GM12865 (cell line): ENCODE data around the gene ELFN2.

Experiments
- DNase-seq: peaks from one replicate; pipeline ENCODE4 v3.0.0; 2010; ENCODE audit warnings: low read depth
- H3K4me3 ChIP-seq: 2 replicates; pipeline ENCODE4 v1.5.1; 2011; ENCODE audit warnings: mild to moderate bottlenecking, low read depth, low read length, control low read depth
- TF ChIP-seq, protein P1 (sequence below): IDR thresholded peaks from 2 replicates; pipeline ENCODE4 v1.5.1; 2011; ENCODE audit warnings: low read length, control low read depth, low read depth, inconsistent platforms; ENCODE audit not compliant: insufficient read depth; ENCODE audit errors: missing control alignments

ELFN2 gene

DNA sequence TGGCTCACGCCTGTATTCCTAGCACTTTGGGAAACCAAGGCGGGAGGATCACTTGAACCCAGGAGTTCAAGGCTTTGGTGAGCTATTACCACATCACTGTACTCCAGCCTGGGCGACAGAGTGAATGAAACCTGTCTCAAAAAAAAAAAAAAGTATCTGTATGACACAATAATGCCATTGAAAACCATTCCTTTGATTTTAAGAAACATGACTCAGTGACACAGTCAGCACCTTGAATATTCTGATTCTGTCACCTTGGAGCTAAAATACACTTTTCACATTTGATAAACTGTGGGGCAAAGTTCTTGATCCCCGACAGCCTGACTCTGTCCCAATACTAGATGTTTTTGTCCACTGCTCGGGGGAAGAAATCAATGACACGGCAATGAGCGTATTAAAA, 16.7 kb upstream of the ELFN2 start:
- TF ChIP-seq, protein P1, sequence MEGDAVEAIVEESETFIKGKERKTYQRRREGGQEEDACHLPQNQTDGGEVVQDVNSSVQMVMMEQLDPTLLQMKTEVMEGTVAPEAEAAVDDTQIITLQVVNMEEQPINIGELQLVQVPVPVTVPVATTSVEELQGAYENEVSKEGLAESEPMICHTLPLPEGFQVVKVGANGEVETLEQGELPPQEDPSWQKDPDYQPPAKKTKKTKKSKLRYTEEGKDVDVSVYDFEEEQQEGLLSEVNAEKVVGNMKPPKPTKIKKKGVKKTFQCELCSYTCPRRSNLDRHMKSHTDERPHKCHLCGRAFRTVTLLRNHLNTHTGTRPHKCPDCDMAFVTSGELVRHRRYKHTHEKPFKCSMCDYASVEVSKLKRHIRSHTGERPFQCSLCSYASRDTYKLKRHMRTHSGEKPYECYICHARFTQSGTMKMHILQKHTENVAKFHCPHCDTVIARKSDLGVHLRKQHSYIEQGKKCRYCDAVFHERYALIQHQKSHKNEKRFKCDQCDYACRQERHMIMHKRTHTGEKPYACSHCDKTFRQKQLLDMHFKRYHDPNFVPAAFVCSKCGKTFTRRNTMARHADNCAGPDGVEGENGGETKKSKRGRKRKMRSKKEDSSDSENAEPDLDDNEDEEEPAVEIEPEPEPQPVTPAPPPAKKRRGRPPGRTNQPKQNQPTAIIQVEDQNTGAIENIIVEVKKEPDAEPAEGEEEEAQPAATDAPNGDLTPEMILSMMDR: no peak
- H3K4me3 ChIP-seq: no peak overlapping the region
- no peak for DNase-seq

DNA sequence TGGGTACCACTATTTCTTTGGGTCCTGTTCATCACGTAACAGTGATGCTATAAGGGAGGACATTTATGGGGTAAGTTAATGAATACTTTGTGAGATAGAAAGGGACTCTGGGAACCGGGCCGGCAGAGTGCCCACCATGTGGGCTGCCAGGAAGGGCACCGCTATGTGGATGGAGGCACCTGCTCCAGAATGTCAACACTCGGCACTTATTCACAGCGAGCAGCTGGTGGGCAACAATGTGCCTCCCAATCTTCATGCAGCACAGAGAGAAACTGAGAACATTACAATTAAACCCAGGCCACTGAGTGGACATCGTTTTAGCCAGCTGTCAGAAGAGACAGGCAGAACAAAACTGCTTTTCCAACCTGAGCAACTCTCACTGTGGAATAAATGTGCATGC, 15.8 kb upstream of the ELFN2 start:
- no peak overlapping the region for H3K4me3 ChIP-seq
- TF ChIP-seq, protein P1: no peak
- DNase-seq: no peak

DNA sequence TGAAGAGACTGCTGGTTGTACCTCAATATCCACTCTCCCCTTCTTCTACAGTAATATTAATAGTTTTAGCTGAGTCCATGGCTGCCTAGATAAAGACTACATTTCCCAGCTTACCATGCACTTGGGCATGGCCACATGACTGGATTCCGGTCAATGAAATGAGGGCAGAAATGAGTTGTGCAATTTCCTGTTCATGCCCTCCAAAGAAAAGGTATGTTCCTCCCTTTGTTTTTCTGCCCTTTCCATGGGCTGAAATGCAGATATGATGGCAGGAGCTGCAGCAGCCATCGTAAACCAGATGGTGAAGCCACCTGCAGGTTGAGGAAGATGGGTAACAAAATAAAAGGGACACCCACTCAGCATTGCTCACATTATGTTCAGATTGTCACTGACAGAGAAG, 15.3 kb upstream of the ELFN2 start:
- no peak overlapping the region for H3K4me3 ChIP-seq
- TF ChIP-seq, protein P1: no peak
- peak; percentile 18 for DNase-seq

DNA sequence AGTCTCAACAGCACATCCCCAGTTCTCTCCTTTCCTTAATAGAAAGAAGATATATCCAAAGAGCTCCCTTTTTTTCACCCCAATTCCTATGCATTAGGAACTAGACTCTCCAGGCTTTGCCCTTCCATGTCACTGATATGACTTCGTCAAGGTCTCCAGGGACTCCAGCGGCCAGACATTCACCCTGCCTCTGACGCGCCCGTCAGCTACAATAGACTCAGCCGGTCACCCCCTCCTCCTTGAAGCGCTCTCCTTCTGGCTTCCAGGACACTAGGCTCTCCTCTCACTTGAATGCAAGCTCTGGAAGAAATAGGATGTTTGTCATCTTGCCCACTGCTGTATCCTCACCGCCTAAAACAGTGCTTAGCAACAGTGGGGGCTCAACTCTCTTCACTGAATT, 14.9 kb upstream of the ELFN2 start:
- no peak overlapping the region for H3K4me3 ChIP-seq
- TF ChIP-seq, protein P1: no peak
- no peak for DNase-seq

DNA sequence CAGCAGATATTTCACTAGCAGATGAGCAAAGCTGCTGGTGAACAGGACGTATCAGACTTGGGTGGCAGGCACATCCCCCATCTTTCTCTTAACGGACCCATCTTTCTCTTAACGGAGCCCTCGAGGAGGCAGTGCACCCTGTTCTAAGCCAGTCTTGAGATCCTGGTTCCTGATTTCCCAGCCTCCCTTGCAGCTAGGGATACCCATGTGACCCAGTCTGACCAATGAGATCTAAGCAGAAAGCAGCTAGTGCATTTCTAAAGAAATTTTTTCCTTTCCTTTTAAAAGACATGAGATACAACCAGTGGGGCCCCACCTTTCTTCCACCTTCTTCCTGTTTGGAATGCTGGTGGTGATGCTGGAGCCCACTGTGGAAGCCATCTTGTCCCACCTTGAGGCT, 13.6 kb upstream of the ELFN2 start:
- TF ChIP-seq, protein P1: no peak
- H3K4me3 ChIP-seq: no peak overlapping the region
- no peak for DNase-seq

DNA sequence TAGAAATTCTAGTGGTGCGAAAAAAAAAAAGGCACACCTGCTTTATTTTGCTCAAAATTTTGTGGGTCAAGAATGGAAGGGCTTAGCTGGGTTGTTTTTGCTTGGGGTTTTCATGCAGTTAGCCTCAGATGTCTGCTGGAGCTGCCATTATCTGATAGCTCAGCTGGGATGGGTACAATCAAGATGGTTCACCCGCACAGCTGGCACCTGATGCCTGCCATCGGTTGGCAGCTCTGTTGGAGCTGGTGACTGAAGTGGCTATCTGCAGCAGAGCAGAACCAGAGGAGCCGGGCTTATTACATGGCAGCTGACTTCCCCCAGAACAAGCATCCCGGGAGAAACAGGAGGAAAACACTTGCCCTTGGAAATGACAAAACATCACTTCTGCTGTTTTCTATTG, 12.1 kb upstream of the ELFN2 start:
- no peak for DNase-seq
- TF ChIP-seq, protein P1: no peak
- H3K4me3 ChIP-seq: no peak overlapping the region

DNA sequence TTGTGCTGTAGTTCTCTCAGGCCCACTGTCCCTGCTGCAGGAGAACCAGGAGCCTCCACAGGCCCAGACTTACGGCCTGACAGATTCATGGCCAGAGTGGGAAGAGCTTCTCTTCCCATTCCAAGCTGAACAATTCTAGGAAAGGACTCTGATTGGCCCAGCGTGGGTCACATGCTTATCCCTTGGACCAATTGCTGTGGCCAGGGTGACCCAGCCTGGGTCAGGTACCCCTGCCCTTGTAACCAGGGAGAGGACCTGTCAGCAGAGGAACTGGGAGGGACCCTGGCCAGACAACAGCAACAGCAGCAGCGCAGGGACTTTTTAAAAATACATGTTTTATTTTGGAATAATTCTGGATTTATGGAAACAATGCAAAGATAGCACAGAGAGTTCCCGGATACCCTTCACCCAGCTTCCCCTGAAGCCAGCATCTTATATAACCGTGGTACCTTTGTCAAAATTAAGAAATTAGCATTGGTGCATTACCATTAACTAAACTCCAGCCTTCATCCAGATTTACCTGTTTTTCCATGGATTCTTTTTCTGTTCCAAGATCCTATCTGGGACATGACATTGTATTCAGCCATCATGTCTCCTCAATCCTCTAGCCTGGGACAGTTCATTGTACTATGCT, 8.8 kb upstream of the ELFN2 start:
- no peak for DNase-seq
- TF ChIP-seq, protein P1: no peak
- no peak overlapping the region for H3K4me3 ChIP-seq
